Lower leg skin (tissue), 4 donors: ENCODE measurements around the gene LAMA4. TPM values are rescaled to one million over a fixed set of nuclear protein-coding genes. Genes with fewer than 3 reads are reported as not detected.

ENCODE experiments used
- DNase-seq, 2 donors: peaks; one replicate each; pipeline ENCODE4 v3.0.0-alpha.2; 2019; ENCODE audit warnings: low spot score in 2 of 2
- H3K4me3 ChIP-seq: fragments of 200-600 bp; sonication (generic); 2 replicates; pipeline ENCODE4 v1.5.1; 2017; ENCODE audit warnings: mild to moderate bottlenecking, low read depth; ENCODE audit not compliant: poor library complexity, severe bottlenecking
- CTCF ChIP-seq, 3 donors: fragments of 450-650 bp; IDR thresholded peaks; one replicate each; pipeline ENCODE4 v1.5.1; 2016; ENCODE audit warnings: antibody characterized with exemption in 3 of 3, mild to moderate bottlenecking in 3 of 3, moderate library complexity in 2 of 3
- POLR2A ChIP-seq, 2 donors: fragments of 450-650 bp; IDR thresholded peaks; one replicate each; pipeline ENCODE4 v1.6.1; 2016 to 2017; ENCODE audit warnings: antibody characterized with exemption in 2 of 2, mild to moderate bottlenecking in 1 of 2, moderate library complexity in 1 of 2
- WGBS, 2 donors: methylation state at CpG; one replicate each; pipeline ENCODE4 v1.1.5; 2018; 5-methylcytosine and 5-hydroxymethylcytosine counted together
- intact Hi-C: fragments of 100-400 bp; cut with DNase I; formaldehyde crosslinking; loops from one replicate; pipeline ENCODE4 v1.15.0; 2023; ENCODE audit warnings: low total_unique reads
- total RNA-seq, 4 donors: library from RNA; depleted of rRNA; stranded (reverse); fragments of >200 nt; gene quantifications; one replicate each; pipeline ENCODE4 v1.1.0, GENCODE V29; 2016

Gene LAMA4
- total RNA-seq, 4 donors from 2014 or later: 11.0 to 18.7 (median 17.4) TPM

- no peak for DNase-seq
- WGBS, 2 donors: 59 to 68% methylated on average over 4 of the region's 4 CpGs
- H3K4me3 ChIP-seq: no peak overlapping the region
- no peak for TF ChIP-seq POLR2A (IDR thresholded peaks at IDR 0.05)
- TF ChIP-seq CTCF (IDR thresholded peaks at IDR 0.05): no peak
- intact Hi-C loops: no loop called here
These were observed 78.2 kb downstream of the LAMA4 start for GRCh38 chr6:112176175-112176574.

- TF ChIP-seq POLR2A (IDR thresholded peaks at IDR 0.05) (no peak), CTCF (IDR thresholded peaks at IDR 0.05) (no peak)
- intact Hi-C loops: no loop called here
- 59 to 67% methylated on average over 2 of the region's 2 CpGs for WGBS, 2 donors
These were observed 81.1 kb downstream of the LAMA4 start for GRCh38 chr6:112173221-112173804.

GRCh38 chr6:112172540-112172939 is 81.8 kb downstream of the LAMA4 start:
- no peak for DNase-seq
- no peak for TF ChIP-seq CTCF (IDR thresholded peaks at IDR 0.05)
- TF ChIP-seq POLR2A (IDR thresholded peaks at IDR 0.05): no peak
- H3K4me3 ChIP-seq: no peak overlapping the region
- WGBS, 2 donors: 87 to 88% methylated on average over 7 of the region's 7 CpGs
- intact Hi-C loops: no loop called here

More at GRCh38 chr6:112173221-112173804, 81.1 kb downstream of the LAMA4 start:
- DNase-seq: no peak
- no peak overlapping the region for H3K4me3 ChIP-seq

- intact Hi-C loops: no loop called here
- DNase-seq: no peak
- WGBS, 2 donors: 91 to 93% methylated on average over 1 of the region's 1 CpG
- H3K4me3 ChIP-seq: no peak overlapping the region
- TF ChIP-seq POLR2A (IDR thresholded peaks at IDR 0.05) (no peak), CTCF (IDR thresholded peaks at IDR 0.05) (no peak)
These were observed 84.8 kb downstream of the LAMA4 start for GRCh38 chr6:112169541-112169940.

- intact Hi-C loops: no loop called here
- 61 to 66% methylated on average over 21 of the region's 21 CpGs for WGBS, 2 donors
- no peak overlapping the region for H3K4me3 ChIP-seq
- TF ChIP-seq POLR2A (IDR thresholded peaks at IDR 0.05): no peak
- peak; percentile 38 to 90 for DNase-seq
These were observed 90.8 kb downstream of the LAMA4 start for GRCh38 chr6:112163295-112164257.

GRCh38 chr6:112160745-112161144 is 93.6 kb downstream of the LAMA4 start:
- intact Hi-C loops: no loop called here
- no peak overlapping the region for H3K4me3 ChIP-seq
- TF ChIP-seq POLR2A (IDR thresholded peaks at IDR 0.05): no peak
- TF ChIP-seq CTCF (IDR thresholded peaks at IDR 0.05): no peak
- DNase-seq: no peak
- 85 to 92% methylated on average over 1 of the region's 1 CpG for WGBS, 2 donors
